B cell (primary cell): ENCODE data around the gene BCAR1. TPM values are rescaled to one million over a fixed set of nuclear protein-coding genes. Genes with fewer than 3 reads are reported as not detected.

Experiments used
- ATAC-seq: fragments of 200-7000 bp; cut with Tn5 transposase; one replicate; pipeline ENCODE4 v1.10.0; 2021; ENCODE audit warnings: low read depth, mild to moderate bottlenecking, moderate number of reproducible peaks, moderate library complexity
- CTCF ChIA-PET: fragments of 350-600 bp; sonication (Branson Sonifier 250); formaldehyde crosslinking; loops from one replicate; lab custom pipeline; 2021; ENCODE audit warnings: antibody characterized with exemption, inconsistent platforms; lab: Charles Lee
- POLR2A ChIA-PET: fragments of 350-600 bp; sonication (Branson Sonifier 250); formaldehyde crosslinking; loops from one replicate; lab custom pipeline; 2021; ENCODE audit warnings: antibody characterized with exemption; lab: Charles Lee
- DNase-seq: peaks from one replicate; pipeline ENCODE4 v3.0.0; 2013
- H2AFZ ChIP-seq: 2 replicates; pipeline ENCODE4 v1.6.1; 2012; ENCODE audit warnings: mild to moderate bottlenecking, low read depth, low read length; ENCODE audit not compliant: insufficient read depth, poor library complexity, severe bottlenecking
- H3K27ac ChIP-seq, 2 donors: 1 replicate in 1 of 2; 2 replicates in 1 of 2; pipeline ENCODE4 v1.5.1; 2012 to 2013; ENCODE audit warnings: low read length in 2 of 2, mild to moderate bottlenecking in 2 of 2, moderate library complexity in 1 of 2
- H3K27me3 ChIP-seq, 4 experiments: fragments of 200-600 bp in 1 of 4; sonication (generic) in 1 of 4; replicated peaks in 1 of 4; 1 replicate in 2 of 4; 2 replicates in 2 of 4; pipeline versions ENCODE4 v1.6.1 to v1.7.0; 2013 to 2016; ENCODE audit warnings: low read length in 3 of 4, mild to moderate bottlenecking in 2 of 4, mixed read lengths in 1 of 4, moderate library complexity in 1 of 4; ENCODE audit not compliant: insufficient read depth in 4 of 4, control insufficient read depth in 3 of 4; ENCODE audit errors: control extremely low read depth in 1 of 4
- H3K36me3 ChIP-seq, 2 experiments: replicated peaks in 1 of 2; 1 replicate in 1 of 2; 2 replicates in 1 of 2; pipeline versions ENCODE4 v1.6.1 to v1.7.1; 2013; ENCODE audit warnings: low read length in 1 of 2; ENCODE audit not compliant: insufficient read depth in 2 of 2, control insufficient read depth in 1 of 2; ENCODE audit errors: control extremely low read depth in 1 of 2, extremely low read depth in 1 of 2
- H3K4me1 ChIP-seq, 2 donors: fragments of 200-600 bp in 1 of 2; sonication (generic) in 1 of 2; 1 replicate in 1 of 2; 2 replicates in 1 of 2; pipeline versions ENCODE4 v1.5.1 to v1.6.1; 2013 to 2017; ENCODE audit warnings: low read length in 2 of 2; ENCODE audit not compliant: control insufficient read depth in 2 of 2, insufficient read depth in 2 of 2
- H3K4me2 ChIP-seq: replicated peaks from 2 replicates; pipeline ENCODE3; 2012; ENCODE audit warnings: mild to moderate bottlenecking, low read depth, low read length; ENCODE audit not compliant: poor library complexity, severe bottlenecking
- H3K4me3 ChIP-seq, 5 experiments: fragments of 200-600 bp in 1 of 5; sonication (generic) in 1 of 5; 1 replicate in 3 of 5; 2 replicates in 2 of 5; pipeline versions ENCODE4 v1.5.1 to v1.7.0; 2011 to 2016; ENCODE audit warnings: low read length in 4 of 5, mild to moderate bottlenecking in 4 of 5, low read depth in 2 of 5, control low read depth in 1 of 5, moderate library complexity in 1 of 5; ENCODE audit not compliant: insufficient read depth in 1 of 5; ENCODE audit errors: control extremely low read depth in 1 of 5, extremely low read depth in 1 of 5
- H3K79me2 ChIP-seq: fragments of 200-600 bp; sonication (generic); one replicate; pipeline ENCODE4 v1.6.0; 2016; ENCODE audit warnings: low read length; ENCODE audit not compliant: control insufficient read depth, insufficient read depth
- H3K9ac ChIP-seq: fragments of 200-600 bp; sonication (generic); 2 replicates; pipeline ENCODE4 v1.6.1; 2017; ENCODE audit warnings: mild to moderate bottlenecking, low read length, moderate library complexity
- H3K9me3 ChIP-seq, 3 donors: one replicate each; pipeline versions ENCODE4 v1.6.1 to v1.7.1; 2013; ENCODE audit warnings: low read length in 2 of 3; ENCODE audit not compliant: control insufficient read depth in 2 of 3, insufficient read depth in 1 of 3; ENCODE audit errors: control extremely low read depth in 1 of 3
- H4K20me1 ChIP-seq: 2 replicates; pipeline ENCODE4 v1.6.0; 2012; ENCODE audit warnings: mild to moderate bottlenecking, low read length; ENCODE audit not compliant: insufficient read depth, control insufficient read depth, poor library complexity, severe bottlenecking
- H3K27ac Mint-ChIP-seq: one replicate; pipeline ENCODE4 v1.8.0; 2021; ENCODE audit warnings: mixed read lengths
- H3K27me3 Mint-ChIP-seq: one replicate; pipeline ENCODE4 v1.8.0; 2021; ENCODE audit warnings: mixed read lengths
- H3K4me1 Mint-ChIP-seq: one replicate; pipeline ENCODE4 v1.8.0; 2021; ENCODE audit warnings: mixed read lengths
- H3K4me3 Mint-ChIP-seq: one replicate; pipeline ENCODE4 v1.8.0; 2021; ENCODE audit warnings: mixed read lengths
- H3K9me3 Mint-ChIP-seq: one replicate; pipeline ENCODE4 v1.8.0; 2022; ENCODE audit warnings: mixed read lengths; ENCODE audit not compliant: insufficient read depth
- CTCF ChIP-seq: fragments of 200-600 bp; IDR thresholded peaks from one replicate; pipeline ENCODE4 v1.8.0; 2022; ENCODE audit warnings: antibody characterized with exemption, mild to moderate bottlenecking
- EZH2 ChIP-seq: IDR thresholded peaks from 2 replicates; pipeline ENCODE4 v1.6.1; 2012; ENCODE audit warnings: borderline replicate concordance, low read depth, mild to moderate bottlenecking, moderate library complexity, low read length; ENCODE audit not compliant: insufficient read depth, poor library complexity, severe bottlenecking
- WGBS: methylation state at CpG from one replicate; pipeline ENCODE4 v1.1.5; 2013; ENCODE audit warnings: missing lambda C conversion rate; ENCODE audit not compliant: insufficient coverage; 5-methylcytosine and 5-hydroxymethylcytosine counted together
- intact Hi-C: fragments of 100-400 bp; cut with micrococcal nuclease; formaldehyde crosslinking; loops from one replicate; pipeline ENCODE4 v1.10.0; 2022
- polyA plus RNA-seq: library from polyadenylated mRNA; depleted of rRNA; stranded (reverse); fragments of >200 nt; gene quantifications from 2 replicates; pipeline ENCODE4 v1.2.3, GENCODE V29; 2012
- total RNA-seq, 2 donors: library from RNA; stranded (reverse); fragments of 120-200 nt in 1 of 2; gene quantifications; 1 replicate in 1 of 2; 2 replicates in 1 of 2; pipeline versions ENCODE4 v1.2.3 to v1.2.4, GENCODE V29; 2013 to 2022

The BCAR1 gene
- total and polyA plus RNA-seq, 2 donors (not counting 1 experiment from before 2014, with no cell fraction given), result not detected

- Histone ChIP-seq H3K9me3 (peaks cover 0 to 11% (median 0%) of the 10 kb centered on the region in 3 donors), H2AFZ (no peak overlapping the region), H3K4me3 (no peak overlapping the region), H3K27ac (no peak overlapping the region), H4K20me1 (no peaks in the 10 kb centered on the region), H3K36me3 (no peaks in the 10 kb centered on the region), H3K79me2 (no peaks in the 10 kb centered on the region), H3K4me1 (peaks cover 14 to 18% of the 10 kb centered on the region in 2 donors), H3K4me2 (no peak overlapping the region), H3K27me3 (peaks cover 0 to 66% (median 29%) of the 10 kb centered on the region in 4 experiments), H3K9ac (no peak overlapping the region)
- peaks cover 11% of the 10 kb centered on the region for H3K4me1 Mint-ChIP-seq
- H3K27ac Mint-ChIP-seq, result no peak overlapping the region
- ChIA-PET CTCF (no interaction called here), POLR2A (no interaction called here)
- H3K27me3 Mint-ChIP-seq, result peaks cover 58% of the 10 kb centered on the region
- ATAC-seq (no peak), DNase-seq (no peak)
- no peak for TF ChIP-seq CTCF
- no peak for TF ChIP-seq EZH2
- intact Hi-C loops, result no loop called here
- 89% methylated on average over 1 of the region's 3 CpGs for WGBS
- H3K9me3 Mint-ChIP-seq, result no peaks in the 10 kb centered on the region
- no peak overlapping the region for H3K4me3 Mint-ChIP-seq
These were observed 10.2 kb upstream of the BCAR1 start for GRCh38 chr16:75261590-75262078.

- Histone ChIP-seq H3K36me3 (no peaks in the 10 kb centered on the region), H3K9me3 (peaks cover 0 to 8% (median 0%) of the 10 kb centered on the region in 3 donors), H3K4me3 (no peak overlapping the region), H3K4me1 (peaks cover 12 to 13% of the 10 kb centered on the region in 2 donors), H3K9ac (no peak overlapping the region), H2AFZ (no peak overlapping the region), H4K20me1 (no peaks in the 10 kb centered on the region), H3K79me2 (no peaks in the 10 kb centered on the region), H3K27me3 (peaks cover 0 to 66% (median 27%) of the 10 kb centered on the region in 4 experiments), H3K4me2 (no peak overlapping the region), H3K27ac (no peak overlapping the region)
- peaks cover 54% of the 10 kb centered on the region for H3K27me3 Mint-ChIP-seq
- intact Hi-C loops, result no loop called here
- no peaks in the 10 kb centered on the region for H3K9me3 Mint-ChIP-seq
- TF ChIP-seq EZH2 (no peak), CTCF (no peak)
- H3K27ac Mint-ChIP-seq, result no peak overlapping the region
- CTCF ChIA-PET, result no interaction called here
- peaks cover 9% of the 10 kb centered on the region for H3K4me1 Mint-ChIP-seq
- H3K4me3 Mint-ChIP-seq, result no peak overlapping the region
- WGBS, result 95% methylated on average over 6 of the region's 10 CpGs
- no peak for DNase-seq
- no peak for ATAC-seq
- POLR2A ChIA-PET, result no interaction called here
These were observed 9.6 kb upstream of the BCAR1 start for GRCh38 chr16:75260851-75261589.
